Measurements from ENCODE around the gene DOLPP1. TPM values are rescaled to one million over a fixed set of nuclear protein-coding genes. Genes with fewer than 3 reads are reported as not detected.

DOLPP1 gene
- total and polyA plus RNA-seq, 2 of the 13 experiments (the other 11 are each of a cell fraction or from before 2014, with no cell fraction given) = 21.0 to 34.1 TPM

GRCh38 chr9:129080601-129081387, at the start of gene DOLPP1 (continued):
- TF ChIP-seq ZFAT (CRISPR knock-in tag; conservative IDR thresholded peaks at IDR 0.05) (no peak), FOXM1 (CRISPR knock-in tag; IDR thresholded peaks at IDR 0.05) (no peak), ZMAT3 (CRISPR knock-in tag; conservative IDR thresholded peaks at IDR 0.05) (no peak), ZNF264 (CRISPR knock-in tag; IDR thresholded peaks at IDR 0.05) (no peak), ZNF558 (CRISPR knock-in tag; IDR thresholded peaks at IDR 0.05; ENCODE audit: borderline replicate concordance) (no peak), ZNF350 (CRISPR knock-in tag; IDR thresholded peaks at IDR 0.05; ENCODE audit: borderline replicate concordance, low read depth) (no peak; the same call in 1 of the 2 replicates), ZNF572 (CRISPR knock-in tag; IDR thresholded peaks at IDR 0.05) (no peak), ZNF253 (CRISPR knock-in tag; IDR thresholded peaks at IDR 0.05; ENCODE audit: borderline replicate concordance) (no peak), ZNF766 (CRISPR knock-in tag; IDR thresholded peaks at IDR 0.05; ENCODE audit: borderline replicate concordance) (no peak), ZBTB26 (CRISPR knock-in tag; IDR thresholded peaks at IDR 0.05; ENCODE audit: borderline replicate concordance) (no peak), KDM3A (CRISPR knock-in tag; IDR thresholded peaks at IDR 0.05; ENCODE audit: low read depth) (no peak), ATAD3A (CRISPR knock-in tag; IDR thresholded peaks at IDR 0.05) (no peak), HNF1B (CRISPR knock-in tag; IDR thresholded peaks at IDR 0.05) (peak; percentile 50; the same call in 1 of the 2 replicates), CSRNP1 (CRISPR knock-in tag; IDR thresholded peaks at IDR 0.05) (peak; percentile 69; the same call in 1 of the 2 replicates), SOX6 (IDR thresholded peaks at IDR 0.05) (no peak), SOX6 (CRISPR knock-in tag; IDR thresholded peaks at IDR 0.05) (no peak), ZMYM3 (CRISPR knock-in tag; IDR thresholded peaks at IDR 0.05) (peak; percentile 87), ZNF296 (CRISPR knock-in tag; conservative IDR thresholded peaks at IDR 0.05) (no peak), NCOR1 (IDR thresholded peaks at IDR 0.05; ENCODE audit: borderline replicate concordance, low read length) (peak; percentile 53; the same call in 1 of the 2 replicates), HNRNPUL1 (IDR thresholded peaks at IDR 0.05; ENCODE audit: low read depth, low read length) (no peak)
- TF ChIP-seq, protein P1, sequence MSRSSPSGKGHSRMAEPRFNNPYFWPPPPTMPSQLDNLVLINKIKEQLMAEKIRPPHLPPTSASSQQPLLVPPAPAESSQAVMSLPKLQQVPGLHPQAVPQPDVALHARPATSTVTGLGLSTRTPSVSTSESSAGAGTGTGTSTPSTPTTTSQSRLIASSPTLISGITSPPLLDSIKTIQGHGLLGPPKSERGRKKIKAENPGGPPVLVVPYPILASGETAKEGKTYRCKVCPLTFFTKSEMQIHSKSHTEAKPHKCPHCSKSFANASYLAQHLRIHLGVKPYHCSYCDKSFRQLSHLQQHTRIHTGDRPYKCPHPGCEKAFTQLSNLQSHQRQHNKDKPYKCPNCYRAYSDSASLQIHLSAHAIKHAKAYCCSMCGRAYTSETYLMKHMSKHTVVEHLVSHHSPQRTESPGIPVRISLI (CRISPR knock-in tag; IDR thresholded peaks at IDR 0.05; ENCODE audit: borderline replicate concordance) = no peak
- TF ChIP-seq, protein P2, sequence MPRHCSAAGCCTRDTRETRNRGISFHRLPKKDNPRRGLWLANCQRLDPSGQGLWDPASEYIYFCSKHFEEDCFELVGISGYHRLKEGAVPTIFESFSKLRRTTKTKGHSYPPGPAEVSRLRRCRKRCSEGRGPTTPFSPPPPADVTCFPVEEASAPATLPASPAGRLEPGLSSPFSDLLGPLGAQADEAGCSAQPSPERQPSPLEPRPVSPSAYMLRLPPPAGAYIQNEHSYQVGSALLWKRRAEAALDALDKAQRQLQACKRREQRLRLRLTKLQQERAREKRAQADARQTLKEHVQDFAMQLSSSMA (CRISPR knock-in tag; IDR thresholded peaks at IDR 0.05) = no peak
- TF ChIP-seq, protein P3, sequence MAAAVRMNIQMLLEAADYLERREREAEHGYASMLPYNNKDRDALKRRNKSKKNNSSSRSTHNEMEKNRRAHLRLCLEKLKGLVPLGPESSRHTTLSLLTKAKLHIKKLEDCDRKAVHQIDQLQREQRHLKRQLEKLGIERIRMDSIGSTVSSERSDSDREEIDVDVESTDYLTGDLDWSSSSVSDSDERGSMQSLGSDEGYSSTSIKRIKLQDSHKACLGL (CRISPR knock-in tag; IDR thresholded peaks at IDR 0.05) = no peak

Data from HepG2 (cell line).